Suppressor macrophage treated with lipopolysaccharide for 4 hours (primary cell): ENCODE data around the gene DZIP1.

Experiments used
- DNase-seq: peaks from one replicate; pipeline ENCODE4 v3.0.0-alpha.2; 2020

Gene DZIP1

GRCh38 chr13:95643571-95643935 is 953 bp downstream of the DZIP1 start:
- DNase-seq: no peak

- DNase-seq: no peak
Measured at GRCh38 chr13:95642999-95643398, 1.5 kb downstream of the DZIP1 start.

GRCh38 chr13:95642028-95642621 is 2.4 kb downstream of the DZIP1 start:
- no peak for DNase-seq

GRCh38 chr13:95641291-95642027 is 3.0 kb downstream of the DZIP1 start:
- DNase-seq: no peak

- DNase-seq: no peak
Measured at GRCh38 chr13:95636853-95637252, 7.7 kb downstream of the DZIP1 start.

- DNase-seq: no peak
Measured at GRCh38 chr13:95630593-95630992, 13.9 kb downstream of the DZIP1 start.

- DNase-seq: no peak
Measured at GRCh38 chr13:95629071-95629470, 15.4 kb downstream of the DZIP1 start.

GRCh38 chr13:95628488-95628887 is 16.0 kb downstream of the DZIP1 start:
- DNase-seq: no peak

GRCh38 chr13:95627590-95627989 is 16.9 kb downstream of the DZIP1 start:
- no peak for DNase-seq

- no peak for DNase-seq
Measured at GRCh38 chr13:95626768-95627167, 17.7 kb downstream of the DZIP1 start.

- DNase-seq: peak; percentile 72
Measured at GRCh38 chr13:95624020-95624419, 20.5 kb downstream of the DZIP1 start.

GRCh38 chr13:95623141-95623540 is 21.4 kb downstream of the DZIP1 start:
- DNase-seq: no peak

- no peak for DNase-seq
Measured at GRCh38 chr13:95620825-95621498, 23.5 kb downstream of the DZIP1 start.

- DNase-seq: peak; percentile 22
Measured at GRCh38 chr13:95620030-95620824, 24.3 kb downstream of the DZIP1 start.

GRCh38 chr13:95615539-95615938 is 29.0 kb downstream of the DZIP1 start:
- DNase-seq: no peak

GRCh38 chr13:95614641-95615245 is 29.8 kb downstream of the DZIP1 start:
- no peak for DNase-seq

GRCh38 chr13:95608640-95609323 is 35.7 kb downstream of the DZIP1 start:
- DNase-seq: no peak

- DNase-seq: no peak
Measured at GRCh38 chr13:95607366-95607765, 37.1 kb downstream of the DZIP1 start.

- DNase-seq: no peak
Measured at GRCh38 chr13:95605448-95606125, 38.9 kb downstream of the DZIP1 start.

GRCh38 chr13:95604556-95604915 is 40.0 kb downstream of the DZIP1 start:
- no peak for DNase-seq

- no peak for DNase-seq
Measured at GRCh38 chr13:95603887-95604555, 40.5 kb downstream of the DZIP1 start.
